Stomach (tissue), 9 donors: ENCODE measurements around the gene LRCH4. TPM values are rescaled to one million over a fixed set of nuclear protein-coding genes. Genes with fewer than 3 reads are reported as not detected.

Source experiments
- DNase-seq, 2 donors: peaks; one replicate each; pipeline versions ENCODE4 v3.0.0 to v3.0.0-alpha.2; 2013 to 2019
- H3K27ac ChIP-seq, 5 donors: fragments of 200-600 bp in 4 of 5; sonication (generic) in 4 of 5; one replicate each; pipeline ENCODE4 v1.5.1; 2013 to 2019; ENCODE audit warnings: mild to moderate bottlenecking in 1 of 5, moderate library complexity in 1 of 5
- H3K27me3 ChIP-seq, 3 donors: fragments of 200-600 bp; sonication (generic); one replicate each; pipeline ENCODE4 v1.5.1; 2017 to 2019; ENCODE audit warnings: mixed run types in 1 of 3
- H3K36me3 ChIP-seq, 4 donors: fragments of 200-600 bp; sonication (generic); 1 replicate in 3 of 4; 2 replicates in 1 of 4; pipeline ENCODE4 v1.5.1; 2016 to 2019
- H3K4me1 ChIP-seq, 4 donors: fragments of 200-600 bp; sonication (generic); one replicate each; pipeline ENCODE4 v1.5.1; 2016 to 2019
- H3K4me3 ChIP-seq, 4 donors: fragments of 200-600 bp; sonication (generic) in 3 of 4; one replicate each; pipeline ENCODE4 v1.5.1; 2016 to 2019; ENCODE audit warnings: mild to moderate bottlenecking in 1 of 4
- H3K9me3 ChIP-seq, 4 donors: fragments of 200-600 bp; sonication (generic); one replicate each; pipeline ENCODE4 v1.5.1; 2016 to 2019
- CTCF ChIP-seq, 7 experiments: fragments of 450-650 bp in 4 of 7; fragments of 200-600 bp in 3 of 7; sonication (generic) in 3 of 7; IDR thresholded peaks; one replicate each; pipeline ENCODE4 v1.5.1; 2016 to 2019; ENCODE audit warnings: antibody characterized with exemption in 7 of 7, control low read depth in 2 of 7, mild to moderate bottlenecking in 1 of 7
- EP300 ChIP-seq: sonication (generic); formaldehyde crosslinking; IDR thresholded peaks from one replicate; pipeline ENCODE4 v1.6.1; 2017; ENCODE audit warnings: antibody characterized with exemption
- POLR2A ChIP-seq, 4 donors: fragments of 450-650 bp; IDR thresholded peaks; one replicate each; pipeline ENCODE4 v1.6.1; 2016; ENCODE audit warnings: antibody characterized with exemption in 4 of 4, control low read depth in 2 of 4, mild to moderate bottlenecking in 1 of 4, moderate library complexity in 1 of 4
- POLR2AphosphoS5 ChIP-seq, 3 donors: sonication (generic); formaldehyde crosslinking; IDR thresholded peaks; one replicate each; pipeline ENCODE4 v1.6.1; 2016; ENCODE audit warnings: antibody characterized with exemption in 3 of 3
- WGBS, 5 donors: extraction: QIAGEN DNeasy Blood & Tissue Kit in 3 of 5; methylation state at CpG; one replicate each; pipeline versions ENCODE4 v1.1.5 to v1.1.7; 2013 to 2018; 5-methylcytosine and 5-hydroxymethylcytosine counted together
- intact Hi-C: fragments of 100-400 bp; cut with DNase I; formaldehyde crosslinking; loops from one replicate; pipeline ENCODE4 v1.15.1; 2023; ENCODE audit warnings: low total_unique reads
- polyA plus RNA-seq, 3 donors: library from polyadenylated mRNA; stranded (reverse); fragments of 200-250 nt; gene quantifications; one replicate each; pipeline ENCODE4 v1.2.3, GENCODE V29; 2013
- total RNA-seq, 5 donors: library from RNA; depleted of rRNA; stranded (reverse); fragments of >200 nt; gene quantifications; one replicate each; pipeline versions ENCODE4 v1.1.0 to v1.2.3, GENCODE V29; 2014 to 2016
- donor health status: healthy with polysubstance abuse.
- donor health status: Bipolar disorder and iron deficiency.
- donor health status: healthy.

The LRCH4 gene
- total and polyA plus RNA-seq, 8 donors: 23.5 to 263 (median 46.9) TPM

DNA sequence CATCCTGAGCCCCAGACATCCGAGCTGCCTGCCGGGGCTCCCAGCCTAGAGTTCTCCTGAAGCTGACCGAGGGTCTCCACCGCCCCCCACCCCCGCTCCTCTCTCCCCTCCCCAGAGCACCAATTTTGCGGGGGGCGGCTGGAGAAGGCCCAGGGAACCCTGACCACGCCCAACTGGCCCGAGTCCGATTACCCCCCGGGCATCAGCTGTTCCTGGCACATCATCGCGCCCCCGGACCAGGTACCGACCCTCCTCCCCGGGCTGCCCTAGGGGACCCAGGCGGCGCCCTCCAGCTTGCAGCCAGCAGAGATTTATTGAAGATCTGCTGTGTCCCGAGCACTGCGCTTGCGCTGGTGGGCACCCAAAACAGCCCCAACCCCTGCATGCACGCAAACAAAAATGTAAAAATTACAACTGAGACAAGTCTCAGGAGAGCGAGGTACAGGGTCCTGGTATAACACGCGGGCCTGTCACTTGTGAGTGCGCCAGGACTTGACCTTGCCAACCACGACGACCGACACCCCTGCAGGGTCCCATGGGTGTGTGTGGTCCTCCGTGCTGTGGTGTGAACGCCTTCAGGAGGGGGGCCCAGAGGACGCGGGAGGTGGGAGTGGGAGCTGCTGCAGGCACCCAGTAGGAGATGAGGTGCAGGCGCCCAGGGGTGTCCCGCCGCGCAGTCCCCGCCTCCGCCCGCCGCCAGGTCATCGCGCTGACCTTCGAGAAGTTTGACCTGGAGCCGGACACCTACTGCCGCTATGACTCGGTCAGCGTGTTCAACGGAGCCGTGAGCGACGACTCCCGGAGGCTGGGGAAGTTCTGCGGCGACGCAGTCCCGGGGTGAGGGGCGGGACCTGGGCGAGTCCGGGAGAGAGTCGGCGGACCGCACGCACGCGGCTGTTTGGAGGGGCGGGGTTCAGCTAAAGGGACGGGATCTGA is 19.3 kb upstream of the LRCH4 start:
- Histone ChIP-seq H3K27ac (peak overlapping the region; percentile 71 to 89 (median 83)), H3K27me3 (peaks cover 0 to 3% (median 0%) of the 10 kb centered on the region in 3 donors), H3K4me3 (peak overlapping the region; percentile 61 to 86 (median 76)), H3K36me3 (no peaks in the 10 kb centered on the region), H3K4me1 (peaks cover 23 to 42% (median 36%) of the 10 kb centered on the region in 4 donors), H3K9me3 (no peaks in the 10 kb centered on the region)
- 5 to 23% (median 12%) methylated on average over 24 to 68 of the region's 68 CpGs for WGBS, 5 donors
- DNase-seq: peak; percentile 68 to 80
- TF ChIP-seq POLR2A (IDR thresholded peaks at IDR 0.05) (no peak), POLR2AphosphoS5 (IDR thresholded peaks at IDR 0.05) (peak in 1 of 3 donors; percentile 10)
- intact Hi-C loops: no loop called here

DNA sequence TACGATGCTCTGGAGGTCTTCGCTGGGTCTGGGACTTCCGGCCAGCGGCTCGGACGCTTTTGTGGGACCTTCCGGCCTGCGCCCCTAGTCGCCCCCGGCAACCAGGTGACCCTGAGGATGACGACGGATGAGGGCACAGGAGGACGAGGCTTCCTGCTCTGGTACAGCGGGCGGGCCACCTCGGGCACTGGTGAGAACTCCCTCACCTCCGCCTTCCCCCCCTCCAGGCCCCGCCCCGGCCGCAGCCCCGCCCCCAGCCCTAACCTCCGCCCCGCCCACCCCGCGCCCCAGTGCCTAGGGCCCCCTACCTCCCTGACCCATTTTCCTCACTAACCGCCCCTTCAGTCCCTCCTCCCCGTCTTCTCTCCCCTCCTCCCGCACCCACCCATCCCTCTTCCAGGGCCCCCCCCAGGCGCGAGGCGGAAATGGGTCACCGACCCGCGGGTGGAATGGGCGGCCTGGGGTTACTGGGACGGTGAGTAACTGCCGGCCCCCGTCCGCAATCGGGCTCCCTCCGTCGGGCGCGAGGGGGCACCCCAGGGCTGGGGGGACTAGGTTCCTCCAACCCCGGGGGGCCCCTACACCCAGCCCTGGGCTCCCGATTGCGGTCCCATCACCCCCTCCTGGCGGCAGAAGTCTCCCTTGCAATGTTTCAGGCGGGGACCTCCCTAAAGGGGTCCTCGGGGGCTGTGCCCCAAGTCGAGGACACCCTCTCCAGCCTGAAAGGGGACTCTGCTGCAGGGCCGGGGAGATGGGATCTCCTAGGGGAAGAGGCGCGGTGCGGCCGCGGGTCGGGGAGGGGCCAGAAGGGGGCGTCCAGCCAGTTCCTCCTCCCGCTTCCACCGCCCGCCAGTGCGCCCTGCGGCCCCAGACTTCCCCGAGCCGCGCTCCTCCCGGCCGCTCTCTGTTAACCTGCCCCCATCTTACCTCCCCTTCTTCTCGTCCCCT is 18.4 kb upstream of the LRCH4 start:
- peaks cover 0 to 3% (median 0%) of the 10 kb centered on the region in 3 donors for H3K27me3 ChIP-seq
- H3K9me3 ChIP-seq: no peaks in the 10 kb centered on the region
- peak; percentile 79 to 90 for DNase-seq
- peak overlapping the region; percentile 61 to 86 (median 76) for H3K4me3 ChIP-seq
- WGBS, 5 donors: 0 to 2% (median 1%) methylated on average over 30 to 70 of the region's 70 CpGs
- peaks cover 23 to 42% (median 36%) of the 10 kb centered on the region in 4 donors for H3K4me1 ChIP-seq
- TF ChIP-seq POLR2AphosphoS5 (IDR thresholded peaks at IDR 0.05) (peak in 2 of 3 donors; percentile 42 to 58), CTCF (IDR thresholded peaks at IDR 0.05) (peak in 5 of 7 experiments; percentile 16 to 66 (median 26)), POLR2A (IDR thresholded peaks at IDR 0.05) (no peak)
- peak overlapping the region; percentile 71 to 89 (median 83) for H3K27ac ChIP-seq
- no peaks in the 10 kb centered on the region for H3K36me3 ChIP-seq
- intact Hi-C loops: no loop called here

DNA sequence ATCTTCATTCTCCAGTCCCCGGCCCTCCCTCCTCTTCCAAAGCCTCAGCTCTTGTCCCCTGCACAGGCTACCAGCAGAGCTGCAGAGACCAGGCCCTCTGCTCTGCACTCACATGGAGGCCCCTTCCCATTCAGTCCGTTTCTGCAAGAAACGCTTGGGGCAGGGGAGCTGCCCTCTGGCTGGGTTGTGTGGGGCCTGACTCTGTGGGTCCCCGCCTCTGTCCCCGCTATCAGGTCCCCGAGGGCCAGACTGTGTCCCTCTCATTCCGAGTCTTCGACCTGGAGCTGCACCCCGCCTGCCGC is 17.7 kb upstream of the LRCH4 start:
- 15 to 26% (median 18%) methylated on average over 3 to 10 of the region's 10 CpGs for WGBS, 5 donors
- no peak for TF ChIP-seq EP300
- no peak for TF ChIP-seq POLR2AphosphoS5 (IDR thresholded peaks at IDR 0.05)
- no peak for TF ChIP-seq POLR2A (IDR thresholded peaks at IDR 0.05)
- no peak for TF ChIP-seq CTCF (IDR thresholded peaks at IDR 0.05)
- DNase-seq: no peak

GRCh38 chr7:100602889-100603725 is 17.2 kb upstream of the LRCH4 start:
- WGBS, 5 donors: 44 to 50% (median 45%) methylated on average over 17 to 21 of the region's 21 CpGs
- Histone ChIP-seq H3K27ac (peak overlapping the region; percentile 17 to 89 (median 83)), H3K4me3 (peak overlapping the region; percentile 61 to 86 (median 76)), H3K36me3 (no peaks in the 10 kb centered on the region), H3K9me3 (no peaks in the 10 kb centered on the region), H3K27me3 (peaks cover 0 to 3% (median 0%) of the 10 kb centered on the region in 3 donors), H3K4me1 (peaks cover 23 to 42% (median 36%) of the 10 kb centered on the region in 4 donors)
- TF ChIP-seq POLR2A (IDR thresholded peaks at IDR 0.05) (no peak), CTCF (IDR thresholded peaks at IDR 0.05) (no peak), EP300 (no peak), POLR2AphosphoS5 (IDR thresholded peaks at IDR 0.05) (no peak)
- DNase-seq: peak in 1 of 2 donors; percentile 87
- intact Hi-C loops: no loop called here

More for the DNA sequence above, 17.7 kb upstream of the LRCH4 start:
- peaks cover 23 to 42% (median 36%) of the 10 kb centered on the region in 4 donors for H3K4me1 ChIP-seq
- H3K4me3 ChIP-seq: peak overlapping the region; percentile 61 to 86 (median 76)
- H3K9me3 ChIP-seq: no peaks in the 10 kb centered on the region
- H3K27ac ChIP-seq: peak overlapping the region; percentile 68 to 89 (median 83)
- H3K27me3 ChIP-seq: peaks cover 0 to 3% (median 0%) of the 10 kb centered on the region in 3 donors
- intact Hi-C loops: no loop called here
- H3K36me3 ChIP-seq: no peaks in the 10 kb centered on the region
